HEK293 (cell line): Measurements from ENCODE around the gene SEC61A2.

ENCODE experiments used
- CTCF ChIP-seq: fragments of 450-650 bp; formaldehyde crosslinking; IDR thresholded peaks from 2 replicates; pipeline ENCODE4 v1.5.1; 2016; ENCODE audit warnings: missing biosample characterization, missing genetic modification characterization
- REST ChIP-seq: fragments of 450-650 bp; formaldehyde crosslinking; IDR thresholded peaks from 2 replicates; pipeline ENCODE4 v1.5.1; 2016; ENCODE audit warnings: missing biosample characterization, missing genetic modification characterization
- ZEB2 ChIP-seq: fragments of 450-650 bp; formaldehyde crosslinking; IDR thresholded peaks from 2 replicates; pipeline ENCODE4 v1.5.1; 2016; ENCODE audit warnings: missing biosample characterization, missing genetic modification characterization
- ZIC2 ChIP-seq: fragments of 450-650 bp; formaldehyde crosslinking; IDR thresholded peaks from 2 replicates; pipeline ENCODE4 v1.5.1; 2016; ENCODE audit warnings: missing biosample characterization, missing genetic modification characterization
- ZNF114 ChIP-seq: fragments of 450-650 bp; formaldehyde crosslinking; IDR thresholded peaks from 2 replicates; pipeline ENCODE4 v1.5.0; 2017; ENCODE audit warnings: missing biosample characterization, missing genetic modification characterization
- ZNF302 ChIP-seq: fragments of 450-650 bp; formaldehyde crosslinking; IDR thresholded peaks from 2 replicates; pipeline ENCODE4 v1.5.1; 2016; ENCODE audit warnings: missing biosample characterization, missing genetic modification characterization, low read depth
- ZNF473 ChIP-seq: fragments of 450-650 bp; formaldehyde crosslinking; IDR thresholded peaks from 2 replicates; pipeline ENCODE4 v1.5.1; 2017; ENCODE audit warnings: missing biosample characterization, missing genetic modification characterization
- ZNF544 ChIP-seq: fragments of 450-650 bp; formaldehyde crosslinking; IDR thresholded peaks from 2 replicates; pipeline ENCODE4 v1.5.0; 2017; ENCODE audit warnings: missing biosample characterization, missing genetic modification characterization
- ZNF660 ChIP-seq: fragments of 450-650 bp; IDR thresholded peaks from 2 replicates; pipeline ENCODE4 v1.5.1; 2018; ENCODE audit warnings: missing biosample characterization, mild to moderate bottlenecking, missing genetic modification characterization
- TF ChIP-seq, protein P1 (sequence below): fragments of 450-650 bp; formaldehyde crosslinking; IDR thresholded peaks from 2 replicates; pipeline ENCODE4 v1.5.1; 2016; ENCODE audit warnings: missing biosample characterization, missing genetic modification characterization
- TF ChIP-seq, protein P2 (sequence below): fragments of 450-650 bp; formaldehyde crosslinking; IDR thresholded peaks from 2 replicates; pipeline ENCODE4 v1.5.0; 2017; ENCODE audit warnings: missing biosample characterization, missing genetic modification characterization, borderline replicate concordance

GRCh38 chr10:12205082-12205481 is 75.6 kb downstream of the SEC61A2 start:
- TF ChIP-seq, protein P1, sequence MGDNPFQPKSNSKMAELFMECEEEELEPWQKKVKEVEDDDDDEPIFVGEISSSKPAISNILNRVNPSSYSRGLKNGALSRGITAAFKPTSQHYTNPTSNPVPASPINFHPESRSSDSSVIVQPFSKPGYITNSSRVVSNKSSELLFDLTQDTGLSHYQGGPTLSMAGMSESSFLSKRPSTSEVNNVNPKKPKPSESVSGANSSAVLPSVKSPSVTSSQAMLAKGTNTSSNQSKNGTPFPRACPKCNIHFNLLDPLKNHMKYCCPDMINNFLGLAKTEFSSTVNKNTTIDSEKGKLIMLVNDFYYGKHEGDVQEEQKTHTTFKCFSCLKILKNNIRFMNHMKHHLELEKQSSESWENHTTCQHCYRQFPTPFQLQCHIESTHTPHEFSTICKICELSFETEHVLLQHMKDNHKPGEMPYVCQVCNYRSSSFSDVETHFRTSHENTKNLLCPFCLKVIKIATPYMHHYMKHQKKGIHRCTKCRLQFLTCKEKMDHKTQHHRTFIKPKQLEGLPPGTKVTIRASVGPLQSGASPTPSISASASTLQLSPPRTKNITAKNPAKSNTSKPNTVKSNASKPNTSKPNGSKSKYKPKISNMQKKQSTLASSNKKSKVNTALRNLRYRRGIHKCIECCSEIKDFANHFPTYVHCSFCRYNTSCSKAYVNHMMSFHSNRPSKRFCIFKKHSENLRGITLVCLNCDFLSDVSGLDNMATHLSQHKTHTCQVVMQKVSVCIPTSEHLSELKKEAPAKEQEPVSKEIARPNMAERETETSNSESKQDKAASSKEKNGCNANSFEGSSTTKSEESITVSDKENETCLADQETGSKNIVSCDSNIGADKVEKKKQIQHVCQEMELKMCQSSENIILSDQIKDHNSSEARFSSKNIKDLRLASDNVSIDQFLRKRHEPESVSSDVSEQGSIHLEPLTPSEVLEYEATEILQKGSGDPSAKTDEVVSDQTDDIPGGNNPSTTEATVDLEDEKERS (tag by site-specific recombination): no peak
- no peak for TF ChIP-seq CTCF (tag by site-specific recombination)
- TF ChIP-seq ZNF544 (tag by site-specific recombination): no peak
- no peak for TF ChIP-seq ZNF473 (tag by site-specific recombination)
- no peak for TF ChIP-seq REST (tag by site-specific recombination)
- no peak for TF ChIP-seq ZEB2
- TF ChIP-seq ZNF114 (tag by site-specific recombination): no peak
- TF ChIP-seq, protein P2, sequence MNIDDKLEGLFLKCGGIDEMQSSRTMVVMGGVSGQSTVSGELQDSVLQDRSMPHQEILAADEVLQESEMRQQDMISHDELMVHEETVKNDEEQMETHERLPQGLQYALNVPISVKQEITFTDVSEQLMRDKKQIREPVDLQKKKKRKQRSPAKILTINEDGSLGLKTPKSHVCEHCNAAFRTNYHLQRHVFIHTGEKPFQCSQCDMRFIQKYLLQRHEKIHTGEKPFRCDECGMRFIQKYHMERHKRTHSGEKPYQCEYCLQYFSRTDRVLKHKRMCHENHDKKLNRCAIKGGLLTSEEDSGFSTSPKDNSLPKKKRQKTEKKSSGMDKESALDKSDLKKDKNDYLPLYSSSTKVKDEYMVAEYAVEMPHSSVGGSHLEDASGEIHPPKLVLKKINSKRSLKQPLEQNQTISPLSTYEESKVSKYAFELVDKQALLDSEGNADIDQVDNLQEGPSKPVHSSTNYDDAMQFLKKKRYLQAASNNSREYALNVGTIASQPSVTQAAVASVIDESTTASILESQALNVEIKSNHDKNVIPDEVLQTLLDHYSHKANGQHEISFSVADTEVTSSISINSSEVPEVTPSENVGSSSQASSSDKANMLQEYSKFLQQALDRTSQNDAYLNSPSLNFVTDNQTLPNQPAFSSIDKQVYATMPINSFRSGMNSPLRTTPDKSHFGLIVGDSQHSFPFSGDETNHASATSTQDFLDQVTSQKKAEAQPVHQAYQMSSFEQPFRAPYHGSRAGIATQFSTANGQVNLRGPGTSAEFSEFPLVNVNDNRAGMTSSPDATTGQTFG (tag by site-specific recombination): no peak
- TF ChIP-seq ZNF302 (tag by site-specific recombination): no peak
- no peak for TF ChIP-seq ZIC2 (tag by site-specific recombination)
- TF ChIP-seq ZNF660 (tag by site-specific recombination): no peak
